Cardiac fibroblast (primary cell): ENCODE measurements around the gene DNAH3.
"Not testable (repeated sequence)": the region's sequence is repeated elsewhere in the genome, so short reads cannot be mapped to it uniquely, and the experiment has no call there.

Source experiments
- DNase-seq, 2 donors: peaks; one replicate each; pipeline versions ENCODE4 v3.0.0 to v3.0.0-alpha.2; 2010; ENCODE audit warnings: low read depth in 2 of 2
- H3K4me3 ChIP-seq, 2 donors: replicated peaks in 1 of 2; 1 replicate in 1 of 2; 2 replicates in 1 of 2; pipeline ENCODE4 v1.5.1; 2011; ENCODE audit warnings: low read depth in 2 of 2, low read length in 2 of 2, mild to moderate bottlenecking in 2 of 2, moderate library complexity in 1 of 2
- CTCF ChIP-seq: IDR thresholded peaks from one replicate; pipeline ENCODE4 v1.5.1; 2011; ENCODE audit warnings: low read depth, mild to moderate bottlenecking, low read length, inconsistent platforms

DNAH3 gene

GRCh38 chr16:21064203-21064602 lies 86.4 kb downstream of the DNAH3 start:
- no peak for TF ChIP-seq CTCF
- DNase-seq = no peak

DNA sequence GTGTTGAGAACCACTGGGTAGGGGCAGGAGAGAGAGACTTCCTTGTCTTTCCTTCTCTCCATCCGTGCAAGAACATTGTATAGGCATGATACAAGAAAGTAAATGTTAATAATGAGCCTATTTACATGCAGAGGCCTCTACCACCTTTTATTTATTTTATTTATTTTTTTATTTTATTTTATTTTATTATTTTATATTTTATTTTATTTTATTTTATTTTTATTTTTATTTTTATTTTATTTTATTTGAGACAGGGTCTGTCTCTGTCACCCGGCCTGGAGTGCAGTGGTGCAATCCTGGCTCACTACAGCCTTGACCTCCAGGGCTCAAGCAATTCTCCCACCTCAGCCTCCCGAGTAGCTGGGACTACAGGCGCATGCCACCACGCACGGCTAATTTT lies 87.3 kb downstream of the DNAH3 start:
- H3K4me3 ChIP-seq, DNase-seq: not testable (repeated sequence)

More at GRCh38 chr16:21064203-21064602, 86.4 kb downstream of the DNAH3 start:
- no peak overlapping the region for H3K4me3 ChIP-seq

DNA sequence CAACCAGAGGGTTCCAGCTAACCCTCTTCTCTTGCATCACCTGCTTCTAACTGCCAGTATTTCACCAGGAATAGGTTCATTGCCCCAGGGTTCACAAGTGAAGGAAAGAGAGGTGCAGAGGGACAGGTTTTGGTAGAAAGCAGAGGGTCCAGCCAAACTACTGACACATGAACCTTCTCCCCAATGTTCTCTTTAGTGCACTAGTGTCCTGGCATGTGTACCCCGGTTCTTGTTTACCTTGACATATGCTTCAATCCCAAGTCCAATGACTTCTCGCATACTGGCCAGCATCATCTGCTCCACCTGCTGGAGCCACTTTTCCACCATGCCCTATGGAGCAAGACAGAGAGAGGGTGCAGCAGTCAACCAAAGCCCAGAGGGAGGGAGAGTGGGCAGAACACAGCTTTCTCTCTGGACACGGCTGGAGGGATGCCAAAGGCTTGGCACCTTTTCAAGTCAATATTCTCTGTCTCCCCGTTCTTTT lies 90.6 kb downstream of the DNAH3 start:
- TF ChIP-seq CTCF = no peak
- DNase-seq = no peak
- no peak overlapping the region for H3K4me3 ChIP-seq

GRCh38 chr16:21057875-21058274 lies 92.8 kb downstream of the DNAH3 start:
- TF ChIP-seq CTCF = no peak
- no peak for DNase-seq
- H3K4me3 ChIP-seq = no peak overlapping the region

DNA sequence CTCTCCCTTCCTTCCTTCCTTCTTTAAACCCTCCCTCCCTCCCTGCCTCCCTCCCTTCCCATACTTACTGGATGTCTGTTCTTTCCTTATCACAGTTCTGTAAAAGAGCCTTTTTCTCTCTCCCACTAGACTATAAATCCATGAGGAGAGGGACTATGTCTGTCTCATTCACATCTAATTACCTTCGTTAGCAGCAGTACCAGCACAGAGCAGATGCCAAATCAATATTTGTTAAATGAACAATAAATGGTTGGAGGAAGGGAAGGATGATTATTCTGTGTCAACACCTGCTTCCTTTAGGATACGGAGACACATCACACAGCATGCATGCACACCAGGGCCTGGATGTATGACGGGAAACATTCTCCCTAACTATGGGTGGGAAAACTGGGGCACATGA lies 94.2 kb downstream of the DNAH3 start:
- no peak overlapping the region for H3K4me3 ChIP-seq
- TF ChIP-seq CTCF = no peak
- DNase-seq = no peak

DNA sequence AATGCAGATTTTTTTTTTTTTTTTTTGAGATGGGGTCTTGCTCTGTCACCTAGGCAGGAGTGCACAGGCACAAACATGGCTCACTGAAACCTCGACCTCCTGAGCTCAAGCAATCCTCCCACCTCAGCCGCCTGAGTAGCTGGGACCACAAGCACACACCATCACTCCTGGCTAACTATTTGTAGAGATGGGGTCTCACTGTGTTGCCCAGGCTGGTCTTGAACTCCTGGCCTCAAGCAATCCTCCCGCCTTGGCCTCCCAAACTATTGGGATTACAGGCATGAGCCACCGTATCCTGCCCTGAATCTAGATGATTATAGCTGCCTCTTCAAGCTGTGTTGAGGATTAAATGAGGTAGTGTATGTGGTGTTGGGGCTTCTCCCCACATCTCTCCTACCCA lies 94.9 kb downstream of the DNAH3 start:
- DNase-seq, H3K4me3 ChIP-seq: not testable (repeated sequence)

DNA sequence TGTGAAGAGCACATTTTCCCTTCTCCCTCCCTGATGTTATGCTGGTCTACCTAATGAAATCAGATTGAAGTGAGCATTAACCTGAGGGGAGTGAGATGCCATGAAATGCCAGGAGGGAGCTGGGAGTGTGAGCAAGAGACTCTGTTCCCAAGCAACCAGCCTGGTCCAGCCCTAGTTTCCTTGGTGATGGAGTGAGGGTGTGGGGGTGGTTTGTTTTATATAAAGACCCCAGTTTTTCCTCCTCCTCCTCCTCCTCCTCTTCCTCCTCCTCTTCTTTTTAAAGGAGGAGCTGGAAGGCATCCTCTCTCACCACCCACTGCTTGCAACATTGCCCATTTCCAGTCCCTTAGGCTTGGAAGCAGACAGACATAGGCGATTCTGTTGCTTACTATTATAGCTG lies 97.1 kb downstream of the DNAH3 start:
- no peak for TF ChIP-seq CTCF
- no peak for DNase-seq

DNA sequence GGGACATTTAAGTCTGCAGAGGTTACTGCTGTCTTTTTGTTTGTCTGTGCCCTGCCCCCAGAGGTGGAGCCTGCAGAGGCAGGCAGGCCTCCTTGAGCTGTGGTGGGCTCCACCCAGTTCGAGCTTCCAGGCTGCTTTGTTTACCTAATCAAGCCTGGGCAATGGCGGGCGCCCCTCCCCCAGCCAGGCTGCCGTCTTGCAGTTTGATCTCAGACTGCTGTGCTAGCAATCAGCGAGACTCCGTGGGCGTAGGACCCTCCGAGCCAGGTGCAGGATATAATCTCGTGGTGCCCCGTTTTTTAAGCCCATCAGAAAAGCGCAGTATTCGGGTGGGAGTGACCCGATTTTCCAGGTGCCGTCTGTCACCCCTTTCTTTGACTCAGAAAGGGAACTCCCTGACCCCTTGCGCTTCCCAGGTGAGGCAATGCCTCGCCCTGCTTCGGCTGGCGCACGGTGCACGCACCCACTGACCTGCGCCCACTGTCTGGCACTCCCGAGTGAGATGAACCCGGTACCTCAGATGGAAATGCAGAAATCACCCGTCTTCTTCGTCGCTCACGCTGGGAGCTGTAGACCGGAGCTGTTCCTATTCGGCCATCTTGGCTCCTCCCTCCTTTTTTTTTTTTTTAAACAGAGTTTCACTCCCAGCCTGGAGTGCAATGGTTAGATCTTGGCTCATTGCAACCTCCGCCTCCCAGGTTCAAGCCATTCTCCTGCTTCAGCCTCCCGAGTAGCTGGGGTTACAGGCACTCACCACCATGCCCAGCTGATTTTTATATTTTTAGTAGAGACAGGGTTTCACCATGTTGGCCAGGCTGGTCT lies 102.3 kb downstream of the DNAH3 start:
- DNase-seq, H3K4me3 ChIP-seq: not testable (repeated sequence)

More for the DNA sequence above, 97.1 kb downstream of the DNAH3 start:
- no peak overlapping the region for H3K4me3 ChIP-seq
